ENCODE measurements around the gene PKP1.

Gene PKP1

GRCh38 chr1:201324821-201325677 lies 41.7 kb downstream of the PKP1 start:
- H3K9me3 ChIP-seq (ENCODE audit: insufficient read depth, low read length), result no peaks in the 10 kb centered on the region
- no peak overlapping the region for H3K27ac ChIP-seq (ENCODE audit: low read depth, low read length)
- no peaks in the 10 kb centered on the region for H4K20me1 ChIP-seq (ENCODE audit: low read depth, low read length)
- no peaks in the 10 kb centered on the region for H3K9me2 ChIP-seq (replicated peaks; ENCODE audit: insufficient read depth, low read length)
- no peaks in the 10 kb centered on the region for H3K36me3 ChIP-seq (ENCODE audit: low read length)
- no peaks in the 10 kb centered on the region for H3F3A ChIP-seq (ENCODE audit: insufficient read depth)
- no peaks in the 10 kb centered on the region for H3K79me2 ChIP-seq (ENCODE audit: insufficient read depth, low read length)
- no peak overlapping the region for H2AFZ ChIP-seq (ENCODE audit: low read depth, low read length, severe bottlenecking)
- H3K4me2 ChIP-seq (ENCODE audit: low read depth, low read length, poor library complexity, severe bottlenecking), result no peak overlapping the region
- TF ChIP-seq EZH2phosphoT487 (conservative IDR thresholded peaks at IDR 0.05; ENCODE audit: low read length), result no peak
- TF ChIP-seq, protein P1, sequence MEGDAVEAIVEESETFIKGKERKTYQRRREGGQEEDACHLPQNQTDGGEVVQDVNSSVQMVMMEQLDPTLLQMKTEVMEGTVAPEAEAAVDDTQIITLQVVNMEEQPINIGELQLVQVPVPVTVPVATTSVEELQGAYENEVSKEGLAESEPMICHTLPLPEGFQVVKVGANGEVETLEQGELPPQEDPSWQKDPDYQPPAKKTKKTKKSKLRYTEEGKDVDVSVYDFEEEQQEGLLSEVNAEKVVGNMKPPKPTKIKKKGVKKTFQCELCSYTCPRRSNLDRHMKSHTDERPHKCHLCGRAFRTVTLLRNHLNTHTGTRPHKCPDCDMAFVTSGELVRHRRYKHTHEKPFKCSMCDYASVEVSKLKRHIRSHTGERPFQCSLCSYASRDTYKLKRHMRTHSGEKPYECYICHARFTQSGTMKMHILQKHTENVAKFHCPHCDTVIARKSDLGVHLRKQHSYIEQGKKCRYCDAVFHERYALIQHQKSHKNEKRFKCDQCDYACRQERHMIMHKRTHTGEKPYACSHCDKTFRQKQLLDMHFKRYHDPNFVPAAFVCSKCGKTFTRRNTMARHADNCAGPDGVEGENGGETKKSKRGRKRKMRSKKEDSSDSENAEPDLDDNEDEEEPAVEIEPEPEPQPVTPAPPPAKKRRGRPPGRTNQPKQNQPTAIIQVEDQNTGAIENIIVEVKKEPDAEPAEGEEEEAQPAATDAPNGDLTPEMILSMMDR (IDR thresholded peaks at IDR 0.05; ENCODE audit: insufficient read depth, low read length, poor library complexity, severe bottlenecking), result no peak
- no peak overlapping the region for H3K4me3 ChIP-seq (ENCODE audit: insufficient read depth, low read length, poor library complexity, severe bottlenecking)
- H3K27me3 ChIP-seq (ENCODE audit: low read length), result no peaks in the 10 kb centered on the region
- no peak overlapping the region for H3K9ac ChIP-seq (ENCODE audit: low read length)

DNA sequence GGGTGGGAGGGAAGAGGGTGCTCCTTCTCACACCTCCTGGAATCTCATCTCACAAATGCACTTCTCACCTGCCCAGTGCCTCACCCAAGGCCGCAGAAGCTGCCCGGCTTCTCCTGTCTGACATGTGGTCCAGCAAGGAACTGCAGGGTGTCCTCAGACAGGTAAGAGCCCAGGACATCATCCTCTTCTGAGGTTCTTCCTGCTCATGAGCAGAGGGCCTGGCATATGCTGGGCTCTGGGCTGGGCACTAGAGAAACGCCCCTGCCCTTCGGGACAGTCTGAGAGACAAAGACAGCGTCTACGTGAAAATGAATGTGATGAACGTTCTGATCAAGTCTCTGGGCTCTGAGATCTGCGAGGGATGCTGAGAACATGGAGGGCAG lies 42.4 kb downstream of the PKP1 start:
- Histone ChIP-seq H3K9me2 (replicated peaks; ENCODE audit: insufficient read depth, low read length) (no peaks in the 10 kb centered on the region), H3K27ac (ENCODE audit: low read depth, low read length) (no peak overlapping the region), H3K4me2 (ENCODE audit: low read depth, low read length, poor library complexity, severe bottlenecking) (no peak overlapping the region), H3K9ac (ENCODE audit: low read length) (no peak overlapping the region), H4K20me1 (ENCODE audit: low read depth, low read length) (no peaks in the 10 kb centered on the region), H3K9me3 (ENCODE audit: insufficient read depth, low read length) (no peaks in the 10 kb centered on the region), H2AFZ (ENCODE audit: low read depth, low read length, severe bottlenecking) (no peak overlapping the region), H3F3A (ENCODE audit: insufficient read depth) (no peaks in the 10 kb centered on the region), H3K79me2 (ENCODE audit: insufficient read depth, low read length) (no peaks in the 10 kb centered on the region), H3K36me3 (ENCODE audit: low read length) (no peaks in the 10 kb centered on the region), H3K4me3 (ENCODE audit: insufficient read depth, low read length, poor library complexity, severe bottlenecking) (no peak overlapping the region), H3K27me3 (ENCODE audit: low read length) (no peaks in the 10 kb centered on the region)
- TF ChIP-seq EZH2phosphoT487 (conservative IDR thresholded peaks at IDR 0.05; ENCODE audit: low read length), result no peak
- TF ChIP-seq, protein P1 (IDR thresholded peaks at IDR 0.05; ENCODE audit: insufficient read depth, low read length, poor library complexity, severe bottlenecking), result no peak

- Histone ChIP-seq H3K9me2 (replicated peaks; ENCODE audit: insufficient read depth, low read length) (no peaks in the 10 kb centered on the region), H2AFZ (ENCODE audit: low read depth, low read length, severe bottlenecking) (no peak overlapping the region), H3F3A (ENCODE audit: insufficient read depth) (no peaks in the 10 kb centered on the region), H3K27ac (ENCODE audit: low read depth, low read length) (no peak overlapping the region), H3K4me3 (ENCODE audit: insufficient read depth, low read length, poor library complexity, severe bottlenecking) (no peak overlapping the region), H3K4me2 (ENCODE audit: low read depth, low read length, poor library complexity, severe bottlenecking) (no peak overlapping the region), H3K36me3 (ENCODE audit: low read length) (no peaks in the 10 kb centered on the region), H3K27me3 (ENCODE audit: low read length) (no peaks in the 10 kb centered on the region), H3K79me2 (ENCODE audit: insufficient read depth, low read length) (no peaks in the 10 kb centered on the region), H3K9ac (ENCODE audit: low read length) (no peak overlapping the region), H3K9me3 (ENCODE audit: insufficient read depth, low read length) (no peaks in the 10 kb centered on the region), H4K20me1 (ENCODE audit: low read depth, low read length) (no peaks in the 10 kb centered on the region)
- TF ChIP-seq, protein P1 (IDR thresholded peaks at IDR 0.05; ENCODE audit: insufficient read depth, low read length, poor library complexity, severe bottlenecking), result no peak
- TF ChIP-seq EZH2phosphoT487 (conservative IDR thresholded peaks at IDR 0.05; ENCODE audit: low read length), result no peak
Observed at GRCh38 chr1:201326710-201327109, 43.4 kb downstream of the PKP1 start.
